DND-41 (cell line): Measurements from ENCODE around the gene XRN2.

Experiments used
- CTCF ChIP-seq: IDR thresholded peaks from 2 replicates; pipeline ENCODE4 v1.5.1; 2012; ENCODE audit warnings: borderline replicate concordance, low read length, moderate library complexity, mild to moderate bottlenecking; ENCODE audit not compliant: poor library complexity, severe bottlenecking; ENCODE audit errors: extremely low read depth
- EZH2 ChIP-seq: IDR thresholded peaks from 3 replicates; pipeline ENCODE4 v1.6.1; 2012; ENCODE audit warnings: borderline replicate concordance, low read depth, mild to moderate bottlenecking, moderate library complexity, low read length, inconsistent platforms; ENCODE audit not compliant: severe bottlenecking

- no peak for TF ChIP-seq CTCF
- TF ChIP-seq EZH2 = no peak
Measured at GRCh38 chr20:21265261-21266190, 37.6 kb upstream of the XRN2 start.
